Body of pancreas (tissue), 4 donors: ENCODE data around the gene NLN. TPM values are rescaled to one million over a fixed set of nuclear protein-coding genes. Genes with fewer than 3 reads are reported as not detected.

Source experiments
- ATAC-seq: fragments of 150-250 bp; one replicate; pipeline ENCODE4 v1.9.1; 2016
- DNase-seq, 4 donors: peaks; one replicate each; pipeline ENCODE4 v3.0.0-alpha.2; 2019
- H3K27ac ChIP-seq, 4 donors: fragments of 200-600 bp; sonication (generic); 1 replicate in 3 of 4; 2 replicates in 1 of 4; pipeline versions ENCODE4 v1.5.1 to v1.6.1; 2016 to 2019; ENCODE audit warnings: mild to moderate bottlenecking in 1 of 4, mixed read lengths in 1 of 4, moderate library complexity in 1 of 4
- H3K27me3 ChIP-seq, 2 donors: fragments of 200-600 bp; sonication (generic); one replicate each; pipeline ENCODE4 v1.6.0; 2016; ENCODE audit warnings: mild to moderate bottlenecking in 1 of 2
- H3K36me3 ChIP-seq, 2 donors: fragments of 200-600 bp; sonication (generic); replicated peaks in 1 of 2; 2 replicates each; pipeline ENCODE4 v1.5.1; 2016; ENCODE audit warnings: low read depth in 2 of 2; ENCODE audit not compliant: insufficient read depth in 1 of 2
- H3K4me1 ChIP-seq: fragments of 200-600 bp; sonication (generic); one replicate; pipeline ENCODE4 v1.6.0; 2016
- H3K4me3 ChIP-seq, 2 donors: fragments of 200-600 bp; sonication (generic); 1 replicate in 1 of 2; 2 replicates in 1 of 2; pipeline ENCODE4 v1.5.1; 2016 to 2019
- H3K9me3 ChIP-seq, 3 donors: fragments of 200-600 bp; sonication (generic); 1 replicate in 2 of 3; 2 replicates in 1 of 3; pipeline ENCODE4 v1.5.1; 2016
- CTCF ChIP-seq, 7 experiments: fragments of 450-650 bp in 4 of 7; fragments of 200-600 bp in 3 of 7; sonication (generic) in 3 of 7; IDR thresholded peaks; one replicate each; pipeline ENCODE4 v1.5.1; 2016 to 2019; ENCODE audit warnings: antibody characterized with exemption in 7 of 7
- POLR2A ChIP-seq, 3 donors: fragments of 450-650 bp; IDR thresholded peaks; one replicate each; pipeline ENCODE4 v1.6.1; 2016; ENCODE audit warnings: antibody characterized with exemption in 3 of 3, mild to moderate bottlenecking in 2 of 3
- WGBS, 2 donors: methylation state at CpG; one replicate each; pipeline ENCODE4 v1.1.5; 2017; 5-methylcytosine and 5-hydroxymethylcytosine counted together
- intact Hi-C: fragments of 100-400 bp; cut with DNase I; formaldehyde crosslinking; loops from one replicate; pipeline ENCODE4 v1.15.1; 2023
- total RNA-seq, 2 donors: library from RNA; depleted of rRNA; stranded (reverse); fragments of >200 nt; gene quantifications; one replicate each; pipeline ENCODE4 v1.1.0, GENCODE V29; 2016

The NLN gene
- total RNA-seq, 2 donors from 2014 or later: 2.3 to 8.0 TPM

GRCh38 chr5:65812648-65813047 lies 90.6 kb downstream of the NLN start:
- TF ChIP-seq POLR2A (IDR thresholded peaks at IDR 0.05) (no peak), CTCF (IDR thresholded peaks at IDR 0.05) (no peak)
- DNase-seq (no peak), ATAC-seq (no peak)
- Histone ChIP-seq H3K4me3 (no peak overlapping the region), H3K36me3 (peaks cover 0 to 1% of the 10 kb centered on the region in 2 donors), H3K4me1 (no peaks in the 10 kb centered on the region), H3K27me3 (no peaks in the 10 kb centered on the region), H3K9me3 (no peaks in the 10 kb centered on the region), H3K27ac (no peak overlapping the region)
- 80% methylated on average over 2 of the region's 2 CpGs for WGBS, 2 donors
- intact Hi-C loops: no loop called here

GRCh38 chr5:65813174-65813573 lies 91.2 kb downstream of the NLN start:
- Histone ChIP-seq H3K27me3 (no peaks in the 10 kb centered on the region), H3K36me3 (peaks cover 0 to 1% of the 10 kb centered on the region in 2 donors), H3K4me3 (no peak overlapping the region), H3K4me1 (no peaks in the 10 kb centered on the region), H3K27ac (no peak overlapping the region), H3K9me3 (no peaks in the 10 kb centered on the region)
- ATAC-seq (no peak), DNase-seq (no peak)
- intact Hi-C loops: no loop called here
- no peak for TF ChIP-seq CTCF (IDR thresholded peaks at IDR 0.05)
- TF ChIP-seq POLR2A (IDR thresholded peaks at IDR 0.05): no peak

- Histone ChIP-seq H3K4me3 (no peak overlapping the region), H3K27me3 (no peaks in the 10 kb centered on the region), H3K4me1 (no peaks in the 10 kb centered on the region), H3K36me3 (peaks cover 0 to 1% of the 10 kb centered on the region in 2 donors), H3K27ac (no peak overlapping the region), H3K9me3 (no peaks in the 10 kb centered on the region)
- intact Hi-C loops: no loop called here
- ATAC-seq: no peak
- 95 to 100% methylated on average over 1 of the region's 1 CpG for WGBS, 2 donors
- TF ChIP-seq CTCF (IDR thresholded peaks at IDR 0.05) (no peak), POLR2A (IDR thresholded peaks at IDR 0.05) (no peak)
- DNase-seq: no peak
Measured at GRCh38 chr5:65815161-65815560, 93.2 kb downstream of the NLN start.

GRCh38 chr5:65816729-65817128 lies 94.7 kb downstream of the NLN start:
- DNase-seq: no peak
- Histone ChIP-seq H3K27me3 (no peaks in the 10 kb centered on the region), H3K4me3 (no peak overlapping the region), H3K27ac (no peak overlapping the region), H3K9me3 (no peaks in the 10 kb centered on the region), H3K4me1 (no peaks in the 10 kb centered on the region), H3K36me3 (peaks cover 0 to 1% of the 10 kb centered on the region in 2 donors)
- WGBS, 2 donors: 85 to 94% methylated on average over 2 of the region's 2 CpGs
- ATAC-seq: no peak
- no peak for TF ChIP-seq CTCF (IDR thresholded peaks at IDR 0.05)
- TF ChIP-seq POLR2A (IDR thresholded peaks at IDR 0.05): no peak
- intact Hi-C loops: no loop called here

- no peak for ATAC-seq
- no peak overlapping the region for H3K4me3 ChIP-seq
- no peaks in the 10 kb centered on the region for H3K9me3 ChIP-seq
- H3K27me3 ChIP-seq: no peaks in the 10 kb centered on the region
- DNase-seq: no peak
- H3K4me1 ChIP-seq: no peaks in the 10 kb centered on the region
- intact Hi-C loops: no loop called here
- 80 to 82% methylated on average over 4 of the region's 4 CpGs for WGBS, 2 donors
- H3K36me3 ChIP-seq: peaks cover 0 to 1% of the 10 kb centered on the region in 2 donors
- TF ChIP-seq CTCF (IDR thresholded peaks at IDR 0.05): no peak
- no peak for TF ChIP-seq POLR2A (IDR thresholded peaks at IDR 0.05)
- H3K27ac ChIP-seq: no peak overlapping the region
Measured at GRCh38 chr5:65817931-65818330, 95.9 kb downstream of the NLN start.
